Thymus (tissue), 11 donors: ENCODE data around the gene RTRAF. TPM values are rescaled to one million over a fixed set of nuclear protein-coding genes. Genes with fewer than 3 reads are reported as not detected.

Experiments used
- DNase-seq, 9 donors: peaks; one replicate each; pipeline ENCODE4 v3.0.0-alpha.2; 2013; ENCODE audit warnings: low spot score in 9 of 9, low read depth in 6 of 9, missing footprints in 1 of 9
- H3K27ac ChIP-seq, 2 donors: one replicate each; pipeline ENCODE4 v1.5.1; 2013; ENCODE audit warnings: control low read depth in 1 of 2, low read depth in 1 of 2, low read length in 1 of 2, mild to moderate bottlenecking in 1 of 2, moderate library complexity in 1 of 2
- H3K27me3 ChIP-seq, 2 donors: one replicate each; pipeline ENCODE4 v1.5.1; 2013; ENCODE audit warnings: low read length in 1 of 2; ENCODE audit not compliant: control insufficient read depth in 2 of 2, insufficient read depth in 1 of 2
- H3K36me3 ChIP-seq, 2 donors: one replicate each; pipeline ENCODE4 v1.5.1; 2013; ENCODE audit warnings: low read length in 1 of 2, mild to moderate bottlenecking in 1 of 2, moderate library complexity in 1 of 2; ENCODE audit not compliant: control insufficient read depth in 2 of 2, insufficient read depth in 2 of 2
- H3K4me1 ChIP-seq, 2 donors: one replicate each; pipeline ENCODE4 v1.5.1; 2013; ENCODE audit warnings: low read length in 2 of 2; ENCODE audit not compliant: control insufficient read depth in 2 of 2, insufficient read depth in 2 of 2
- H3K4me3 ChIP-seq, 2 donors: one replicate each; pipeline ENCODE4 v1.5.1; 2013; ENCODE audit warnings: low read length in 2 of 2, control low read depth in 1 of 2, mild to moderate bottlenecking in 1 of 2
- H3K9me3 ChIP-seq, 2 donors: one replicate each; pipeline ENCODE4 v1.5.1; 2013; ENCODE audit warnings: low read length in 1 of 2, mild to moderate bottlenecking in 1 of 2; ENCODE audit not compliant: control insufficient read depth in 2 of 2, insufficient read depth in 1 of 2
- WGBS: extraction: QIAGEN DNeasy Blood & Tissue Kit; methylation state at CpG from one replicate; pipeline ENCODE4 v1.1.7; 2013; 5-methylcytosine and 5-hydroxymethylcytosine counted together
- polyA plus RNA-seq: library from polyadenylated mRNA; stranded (reverse); fragments of 200-250 nt; gene quantifications from one replicate; pipeline ENCODE4 v1.2.3, GENCODE V29; 2013
- total RNA-seq: library from RNA; stranded (reverse); fragments of 120-200 nt; gene quantifications from one replicate; pipeline ENCODE4 v1.2.4, GENCODE V29; 2013
- donor health status: healthy.

The RTRAF gene
- total and polyA plus RNA-seq, 2 donors: 207 to 234 TPM

- DNase-seq: no peak
- Histone ChIP-seq H3K36me3 (peaks cover 18 to 64% of the 10 kb centered on the region in 2 donors), H3K4me1 (no peaks in the 10 kb centered on the region), H3K27me3 (no peaks in the 10 kb centered on the region), H3K27ac (no peak overlapping the region), H3K4me3 (no peak overlapping the region), H3K9me3 (no peaks in the 10 kb centered on the region)
- 97% methylated on average over 3 of the region's 3 CpGs for WGBS
These were observed 11.3 kb downstream of the RTRAF start for GRCh38 chr14:52000696-52001095.

DNA sequence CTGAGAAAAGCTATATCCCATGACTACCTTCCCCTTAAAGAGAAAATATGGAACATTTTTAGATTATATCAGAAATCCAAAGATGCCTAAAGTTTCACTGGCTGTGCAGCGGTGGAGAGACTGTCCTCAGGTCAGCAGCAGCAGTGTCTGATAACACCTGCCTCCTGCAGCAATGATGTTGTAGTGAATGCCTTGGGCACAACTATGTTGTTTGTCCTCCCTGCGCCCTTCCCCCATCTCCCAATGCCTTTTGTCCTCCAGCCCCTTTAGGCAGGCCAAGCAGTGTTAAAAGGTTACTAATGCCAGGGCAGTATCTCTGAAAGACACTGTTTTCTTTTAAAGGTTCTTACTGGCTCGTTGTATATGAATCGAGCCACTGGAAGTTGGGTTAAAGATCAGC, 13.2 kb downstream of the RTRAF start:
- H3K4me3 ChIP-seq: no peak overlapping the region
- H3K9me3 ChIP-seq: no peaks in the 10 kb centered on the region
- H3K36me3 ChIP-seq: peaks cover 27 to 80% of the 10 kb centered on the region in 2 donors
- DNase-seq: no peak
- 96% methylated on average over 4 of the region's 4 CpGs for WGBS
- H3K4me1 ChIP-seq: no peaks in the 10 kb centered on the region
- no peaks in the 10 kb centered on the region for H3K27me3 ChIP-seq
- H3K27ac ChIP-seq: no peak overlapping the region

DNA sequence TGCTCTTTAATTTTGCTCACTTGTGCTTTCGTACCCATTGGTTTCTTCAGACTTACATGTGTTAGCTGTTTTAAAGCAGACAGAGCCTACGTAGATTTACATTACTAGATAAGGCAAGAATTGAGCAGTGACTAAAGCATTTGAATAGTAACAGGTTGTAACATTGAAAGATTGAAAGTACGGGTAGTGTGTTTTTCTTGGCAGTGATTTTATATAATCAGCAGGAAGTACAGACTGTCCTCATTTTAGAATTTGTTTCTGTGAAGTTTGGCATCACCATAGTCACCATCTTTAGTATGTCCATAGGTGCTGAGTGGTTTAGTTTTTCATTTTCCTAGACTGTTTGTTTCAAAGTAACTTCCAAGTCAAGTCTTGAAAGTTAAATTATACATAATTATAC, 14.0 kb downstream of the RTRAF start:
- Histone ChIP-seq H3K9me3 (no peaks in the 10 kb centered on the region), H3K27ac (no peak overlapping the region), H3K27me3 (no peaks in the 10 kb centered on the region), H3K4me1 (no peaks in the 10 kb centered on the region), H3K36me3 (peaks cover 34 to 83% of the 10 kb centered on the region in 2 donors), H3K4me3 (no peak overlapping the region)
- no peak for DNase-seq
- 96% methylated on average over 3 of the region's 3 CpGs for WGBS

GRCh38 chr14:52005625-52006024, 16.3 kb downstream of the RTRAF start:
- Histone ChIP-seq H3K9me3 (no peaks in the 10 kb centered on the region), H3K27me3 (no peaks in the 10 kb centered on the region), H3K36me3 (peaks cover 50 to 90% of the 10 kb centered on the region in 2 donors), H3K27ac (no peak overlapping the region), H3K4me3 (no peak overlapping the region), H3K4me1 (no peaks in the 10 kb centered on the region)
- 94% methylated on average over 2 of the region's 2 CpGs for WGBS
- DNase-seq: no peak

- H3K27me3 ChIP-seq: no peaks in the 10 kb centered on the region
- peaks cover 54 to 94% of the 10 kb centered on the region in 2 donors for H3K36me3 ChIP-seq
- H3K4me1 ChIP-seq: no peaks in the 10 kb centered on the region
- no peak overlapping the region for H3K4me3 ChIP-seq
- WGBS: 98% methylated on average over 3 of the region's 3 CpGs
- no peaks in the 10 kb centered on the region for H3K9me3 ChIP-seq
- no peak for DNase-seq
- no peak overlapping the region for H3K27ac ChIP-seq
These were observed 17.0 kb downstream of the RTRAF start for GRCh38 chr14:52006361-52006760.

DNA sequence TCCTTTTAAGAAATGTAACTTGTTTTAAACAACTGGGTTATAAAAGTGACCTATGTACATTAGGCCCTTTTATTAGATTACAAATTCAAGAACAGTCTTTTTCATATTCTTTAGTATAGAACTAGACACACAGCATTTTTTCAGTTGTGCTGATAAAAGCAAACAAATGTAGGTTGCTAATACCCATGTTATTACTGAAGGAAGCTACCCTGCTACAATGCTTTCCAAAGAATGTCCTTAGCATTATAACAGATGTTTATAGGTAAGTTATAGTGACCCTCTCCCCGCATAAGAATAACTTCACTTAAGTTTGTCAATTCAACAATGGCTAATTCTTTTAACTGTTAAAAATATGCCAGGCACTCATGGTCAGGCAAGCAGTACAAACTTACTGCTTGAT, 17.9 kb downstream of the RTRAF start:
- Histone ChIP-seq H3K9me3 (no peaks in the 10 kb centered on the region), H3K27ac (no peak overlapping the region), H3K4me3 (no peak overlapping the region), H3K36me3 (peaks cover 56 to 94% of the 10 kb centered on the region in 2 donors), H3K27me3 (no peaks in the 10 kb centered on the region), H3K4me1 (no peaks in the 10 kb centered on the region)
- 96% methylated on average over 1 of the region's 1 CpG for WGBS
- DNase-seq: no peak

GRCh38 chr14:52007637-52008036, 18.3 kb downstream of the RTRAF start:
- Histone ChIP-seq H3K27me3 (no peaks in the 10 kb centered on the region), H3K4me3 (no peak overlapping the region), H3K4me1 (no peaks in the 10 kb centered on the region), H3K9me3 (no peaks in the 10 kb centered on the region), H3K27ac (no peak overlapping the region), H3K36me3 (peaks cover 54 to 93% of the 10 kb centered on the region in 2 donors)
- no peak for DNase-seq
- 96% methylated on average over 1 of the region's 1 CpG for WGBS

GRCh38 chr14:52008136-52008535, 18.8 kb downstream of the RTRAF start:
- Histone ChIP-seq H3K27ac (no peak overlapping the region), H3K4me1 (no peaks in the 10 kb centered on the region), H3K27me3 (no peaks in the 10 kb centered on the region), H3K9me3 (no peaks in the 10 kb centered on the region), H3K4me3 (no peak overlapping the region), H3K36me3 (peaks cover 56 to 88% of the 10 kb centered on the region in 2 donors)
- WGBS: 99% methylated on average over 4 of the region's 4 CpGs
- DNase-seq: no peak

GRCh38 chr14:52010173-52010693, 20.9 kb downstream of the RTRAF start:
- peaks cover 6 to 15% of the 10 kb centered on the region in 2 donors for H3K4me1 ChIP-seq
- DNase-seq: no peak
- H3K36me3 ChIP-seq: peaks cover 54 to 68% of the 10 kb centered on the region in 2 donors
- no peaks in the 10 kb centered on the region for H3K27me3 ChIP-seq
- H3K9me3 ChIP-seq: no peaks in the 10 kb centered on the region
- WGBS: 99% methylated on average over 3 of the region's 3 CpGs
- H3K4me3 ChIP-seq: no peak overlapping the region
- no peak overlapping the region for H3K27ac ChIP-seq
